NCI-H226 (cell line): Measurements from ENCODE around the gene MMP11.

Experiments used
- DNase-seq: peaks from one replicate; pipeline ENCODE4 v3.0.0-alpha.2; 2015

The MMP11 gene

DNA sequence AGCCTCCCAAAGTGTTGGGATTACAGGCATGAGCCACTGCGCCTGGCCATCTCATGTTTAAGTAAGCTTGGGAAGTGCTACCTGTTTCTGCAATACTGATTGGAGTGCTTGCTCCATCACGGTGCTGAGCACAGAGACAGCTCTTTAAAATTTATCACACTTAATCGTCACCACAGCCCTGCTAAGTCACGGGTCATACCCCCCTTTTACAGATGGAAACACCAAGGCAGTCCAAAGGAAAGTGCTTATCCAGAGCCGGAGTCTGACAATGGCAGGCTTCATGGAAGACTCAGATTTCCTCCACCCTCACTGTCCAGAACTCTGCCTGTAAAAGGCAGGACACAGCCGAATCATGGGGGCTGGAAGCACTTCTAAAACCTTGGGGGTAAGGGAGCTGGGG is 12.6 kb upstream of the MMP11 start:
- DNase-seq = no peak

DNA sequence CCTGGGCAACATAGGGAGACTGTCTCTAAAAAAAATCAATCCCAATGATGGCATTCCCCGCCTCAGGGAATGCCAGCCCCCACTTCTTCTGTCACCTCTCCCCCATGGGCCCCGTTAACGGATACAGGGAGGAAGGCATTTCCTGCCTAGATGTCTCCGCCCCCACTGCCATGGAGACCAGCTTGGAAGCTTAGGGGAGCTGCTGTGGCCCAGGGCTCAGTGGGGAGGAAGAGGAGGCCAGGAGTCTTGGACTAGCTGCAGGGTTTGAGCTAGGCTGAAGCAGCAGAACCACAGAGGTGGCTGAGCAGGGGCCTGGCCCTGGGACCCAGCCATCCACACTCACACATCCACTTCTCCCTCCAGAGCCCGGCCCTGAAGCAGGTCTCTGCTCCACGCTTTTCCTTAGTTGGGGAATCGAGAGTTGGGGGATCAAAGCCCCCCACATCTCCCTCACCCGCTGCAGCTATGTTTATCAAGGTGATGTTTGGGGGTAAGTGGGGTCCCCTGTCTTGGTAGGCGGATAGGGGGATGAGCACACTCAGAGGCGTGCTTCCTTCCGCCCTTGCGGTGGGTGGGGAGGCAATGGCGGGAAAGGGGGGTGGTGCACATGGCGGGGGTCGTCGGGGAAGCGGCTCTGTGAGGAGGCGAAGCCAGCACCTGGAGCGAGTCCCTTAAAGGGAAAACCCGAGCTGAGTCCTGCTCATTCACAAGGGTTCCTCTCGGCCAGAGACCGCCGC is 9.6 kb upstream of the MMP11 start, which contains the start of gene C22orf15:
C22orf15 (plus strand) TSS at position 149 of the 737 bp plus-strand sequence; CDS start at position 466, 317 bp downstream.
- peak; percentile 13 for DNase-seq

DNA sequence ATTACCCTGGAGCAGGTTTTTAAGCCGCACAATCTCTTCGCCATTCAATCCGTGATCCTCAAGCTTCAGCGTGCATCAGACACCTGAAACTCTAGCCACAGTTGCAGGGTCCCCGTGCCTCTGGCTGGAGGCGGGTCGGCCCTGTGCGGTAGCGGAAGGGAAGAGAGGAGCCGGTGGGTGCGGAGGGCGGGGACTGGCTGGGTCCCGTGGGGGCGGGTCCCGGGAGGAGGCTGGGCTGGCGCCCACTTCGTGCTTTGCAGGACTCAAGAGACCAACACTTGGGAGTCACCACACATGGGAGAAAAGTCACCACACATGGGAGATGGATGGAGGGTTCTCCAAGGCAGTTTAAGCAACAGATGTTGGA is 9.1 kb upstream of the MMP11 start:
- no peak for DNase-seq

DNA sequence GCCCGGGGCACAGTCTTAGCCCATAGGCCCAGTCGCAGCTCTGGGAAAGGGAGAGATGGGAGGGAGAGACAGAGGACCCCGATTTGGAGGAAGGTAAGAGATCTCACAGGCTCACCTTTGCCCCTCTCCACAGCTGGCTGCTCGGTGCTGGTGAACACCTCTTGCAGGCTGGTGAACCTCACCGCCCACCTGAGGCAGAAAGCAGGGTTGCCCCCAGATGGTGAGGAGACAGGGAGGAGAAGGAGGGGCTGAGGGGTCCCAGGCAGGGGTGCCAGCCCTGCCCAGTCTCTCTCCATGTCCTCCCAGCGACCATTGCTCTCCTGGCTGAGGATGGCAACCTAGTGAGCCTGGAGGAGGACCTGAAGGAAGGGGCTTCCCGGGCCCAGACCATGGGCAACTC is 8.7 kb upstream of the MMP11 start:
- DNase-seq = no peak

DNA sequence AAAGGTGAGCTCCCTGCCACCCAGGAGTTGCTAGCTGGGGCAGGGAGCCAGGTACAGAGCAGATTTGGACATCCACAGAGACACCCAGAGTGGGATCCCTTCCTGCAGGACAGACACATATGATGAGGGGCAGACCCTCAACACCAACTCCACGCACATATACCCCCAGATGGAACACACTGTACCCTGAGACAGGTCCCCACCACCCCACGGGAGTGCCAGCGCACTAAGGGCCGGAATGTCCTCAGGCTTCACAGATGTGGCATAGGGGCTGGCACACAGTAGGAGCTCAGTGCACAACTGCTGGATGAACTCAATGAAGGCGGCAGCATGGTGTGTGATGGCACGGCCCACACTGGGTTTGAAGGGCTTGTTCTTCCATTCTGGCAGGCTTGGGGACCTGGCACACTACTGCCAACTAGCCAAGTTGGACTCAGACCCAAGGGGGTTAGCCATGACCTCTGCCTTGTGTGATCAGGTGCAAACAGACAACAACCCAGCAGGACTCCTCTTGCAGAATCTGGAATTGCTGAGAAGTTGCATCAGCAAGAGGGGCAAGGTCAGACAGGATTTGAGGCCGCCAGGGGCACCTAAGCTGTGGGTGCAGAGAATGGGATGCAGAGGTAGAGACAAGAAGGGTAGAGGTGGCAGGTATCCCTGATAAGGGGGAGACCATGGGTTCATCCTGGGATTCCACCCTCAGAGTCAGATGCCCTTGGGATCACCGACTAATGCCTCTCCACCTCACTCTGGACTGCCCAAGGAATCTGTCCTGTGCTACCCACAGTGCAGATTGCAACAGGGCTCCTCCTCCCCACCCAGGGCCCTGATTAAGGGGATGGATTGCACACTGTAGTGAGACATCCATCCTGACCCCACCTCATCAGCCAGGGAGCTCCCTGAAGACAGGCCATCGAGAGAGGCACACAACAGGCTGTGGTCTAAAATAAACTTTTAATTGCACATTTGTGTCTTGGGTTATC is 7.5 kb upstream of the MMP11 start:
- no peak for DNase-seq

DNA sequence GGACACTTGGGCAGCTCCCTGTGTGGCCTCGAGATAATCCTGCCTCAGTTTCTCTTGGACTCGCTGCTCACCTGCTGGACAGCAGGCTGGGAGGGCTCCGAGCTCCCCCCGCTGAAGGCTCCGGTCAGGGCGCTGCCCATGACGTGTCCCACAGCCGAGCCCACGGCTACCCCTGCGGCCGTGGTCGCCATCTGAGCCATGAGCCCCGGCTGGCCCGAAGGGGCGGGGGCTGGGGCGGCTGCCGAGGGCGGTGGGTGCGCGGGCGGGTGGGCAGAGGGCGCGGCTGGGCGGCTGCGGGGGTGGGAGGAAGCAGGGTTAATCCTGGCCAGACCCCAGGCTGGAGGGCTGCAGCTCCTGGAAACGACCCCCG is 5.4 kb upstream of the MMP11 start:
- DNase-seq = no peak

DNA sequence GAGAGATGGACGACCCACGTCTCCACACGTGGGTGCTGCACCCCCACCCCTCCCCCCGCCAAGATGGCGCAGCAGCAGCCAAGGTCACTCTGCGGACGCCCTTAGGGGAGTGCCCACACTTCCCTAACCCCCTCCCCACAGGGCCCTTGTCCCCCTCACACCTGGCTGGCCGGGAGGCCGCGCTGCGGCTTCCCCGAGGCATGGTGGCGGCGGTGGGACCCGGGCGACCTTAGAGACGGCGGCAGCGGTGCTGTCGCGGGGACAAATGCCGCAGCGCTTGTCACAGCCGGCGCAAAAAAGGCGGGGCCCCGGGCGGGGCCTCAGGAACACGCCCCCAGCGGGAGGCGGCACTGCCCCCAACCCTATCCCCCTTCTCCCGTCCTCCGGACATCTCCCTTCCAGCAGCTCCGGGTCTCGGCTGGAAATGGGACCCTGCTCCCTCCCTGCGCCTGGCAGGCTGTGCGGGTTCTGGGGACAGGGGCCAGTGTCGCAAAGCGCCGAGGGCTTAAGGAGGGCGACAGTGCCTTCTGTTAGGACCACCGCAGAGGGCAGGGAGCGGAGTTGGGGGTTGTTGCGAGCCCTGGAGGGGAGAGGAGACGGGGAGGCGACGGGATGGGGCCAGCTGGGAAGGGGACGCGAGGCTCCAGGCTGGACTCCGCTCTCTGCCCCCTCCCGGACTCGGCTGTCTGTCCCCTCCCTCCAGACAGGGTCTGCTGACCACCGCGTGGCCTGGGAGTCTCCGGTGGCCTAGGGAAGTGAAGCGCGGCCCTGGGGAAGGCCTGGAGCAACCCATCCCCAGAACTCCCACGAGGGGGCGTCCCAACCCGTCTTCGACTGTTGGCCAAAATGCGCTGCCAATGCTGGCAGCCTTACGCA is 4.7 kb upstream of the MMP11 start, which contains the start of gene CHCHD10:
CHCHD10 (minus strand) TSS at position 300 of the 876 bp plus-strand sequence; CDS start at position 202, 98 bp downstream.
- no peak for DNase-seq

DNA sequence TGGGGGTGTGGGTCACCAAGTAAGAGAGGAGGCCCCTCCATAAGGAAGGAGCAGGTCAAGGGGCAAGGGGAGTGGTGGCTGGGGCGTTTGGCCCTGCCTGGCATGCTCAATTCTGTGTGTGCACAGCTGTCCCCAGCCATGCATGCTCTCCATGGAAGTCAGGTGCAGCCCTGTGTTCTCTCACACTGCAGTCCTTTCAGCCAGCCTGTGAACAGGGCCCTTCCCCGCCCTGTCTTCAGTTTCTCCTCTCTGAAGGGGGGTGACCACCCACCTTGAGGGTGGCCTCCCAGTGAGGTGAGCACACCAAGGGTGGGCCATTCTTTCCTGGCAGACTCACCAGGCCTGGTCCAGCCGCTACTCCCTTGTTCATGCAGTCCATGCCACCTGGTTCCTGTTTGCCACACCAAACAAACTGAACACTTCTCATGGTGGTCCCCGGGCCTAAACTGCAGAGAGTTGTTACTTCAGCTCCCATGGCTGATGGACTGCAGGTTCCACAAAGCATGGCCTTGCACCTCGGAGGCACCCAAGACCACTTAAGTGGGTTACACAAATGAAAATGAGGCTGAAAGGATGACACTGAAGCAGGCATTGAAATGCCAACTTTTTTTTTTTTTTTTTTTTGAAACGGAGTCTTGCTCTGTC is 3.2 kb upstream of the MMP11 start:
- no peak for DNase-seq

DNA sequence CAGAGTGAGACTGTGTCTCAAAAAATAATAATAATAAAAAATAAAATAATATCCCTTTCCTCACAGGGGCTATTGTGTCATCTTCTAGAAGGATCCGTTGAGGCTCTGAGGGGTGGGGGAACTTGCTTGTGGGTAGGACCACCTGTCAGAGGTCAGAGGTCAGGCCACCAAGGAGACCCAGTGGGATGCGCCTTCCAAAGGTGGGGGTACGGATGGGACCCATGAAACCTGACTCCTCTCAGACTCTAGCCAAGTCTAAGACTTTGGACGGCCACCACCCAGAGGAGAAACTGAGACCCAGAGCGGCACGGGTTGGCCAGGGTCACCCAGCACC is 367 bp upstream of the MMP11 start:
- DNase-seq = no peak

DNA sequence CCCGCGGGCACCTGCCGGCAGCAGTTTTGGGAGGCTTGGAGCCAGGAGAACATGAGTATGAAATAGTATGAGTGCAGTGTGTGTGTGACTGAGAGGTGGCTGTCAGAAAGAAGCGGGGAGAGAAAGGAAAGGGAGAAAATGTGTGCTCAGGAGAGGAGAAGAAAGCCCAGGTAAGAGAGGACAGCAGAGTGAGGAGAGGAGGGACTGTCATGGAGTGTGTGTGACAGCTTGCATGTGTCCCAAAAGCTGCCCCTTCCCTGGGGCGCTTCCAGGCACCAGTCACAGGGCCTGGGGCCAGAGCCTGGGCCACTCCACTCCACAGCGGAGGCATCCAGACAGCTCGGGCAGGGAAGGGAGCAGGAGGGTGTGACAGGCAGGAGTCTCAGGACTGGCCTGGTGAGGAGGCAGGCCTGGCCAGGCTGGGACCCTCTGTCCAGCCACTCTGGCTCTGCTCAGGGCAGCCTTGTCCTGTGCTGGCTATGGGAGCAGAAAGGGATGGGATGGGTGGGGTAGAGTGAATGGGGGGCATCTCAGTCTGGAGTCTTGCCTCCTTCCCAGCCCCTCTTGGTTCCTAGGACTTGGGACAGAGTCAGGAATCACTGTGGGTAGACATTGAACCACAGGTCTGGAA is 949 bp downstream of the MMP11 start:
- DNase-seq = no peak

DNA sequence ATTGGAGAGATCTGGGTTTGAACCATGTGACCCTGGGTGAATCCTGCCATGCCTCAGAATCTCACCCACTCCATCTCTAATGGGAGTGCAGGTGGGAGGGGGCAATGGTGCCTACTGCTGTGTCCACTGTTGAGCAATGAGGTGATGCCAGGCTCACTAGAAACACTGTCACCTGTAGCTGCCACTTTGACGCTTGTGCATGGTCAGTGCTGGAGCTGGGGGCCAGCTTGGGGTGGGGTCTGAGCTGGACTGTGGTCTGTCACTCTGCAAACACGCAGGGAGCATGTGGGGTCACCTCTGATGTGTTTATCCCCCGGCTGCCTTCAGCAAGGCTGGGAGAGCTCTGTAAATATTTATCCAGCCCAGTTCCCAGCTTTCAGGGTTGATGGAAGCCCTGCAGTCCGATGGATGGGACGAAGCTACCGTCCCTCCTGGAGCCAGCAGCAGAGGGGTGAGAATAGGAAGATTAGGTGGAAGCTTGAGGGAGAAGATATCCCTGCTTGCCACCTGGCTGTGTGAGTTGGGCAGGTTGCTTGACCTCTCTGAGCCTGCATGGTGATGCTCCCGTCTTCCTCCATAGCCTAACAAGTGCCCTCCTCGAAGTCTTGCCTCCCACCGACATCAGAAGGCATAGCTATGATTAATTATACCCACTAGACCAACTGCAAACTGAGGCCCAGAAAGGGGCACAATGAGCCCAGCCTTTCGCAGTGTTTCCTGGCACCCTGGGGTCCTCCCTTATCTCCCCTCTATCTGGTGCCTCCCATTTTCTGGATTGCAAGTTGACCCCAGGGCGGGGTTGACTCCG is 1.7 kb downstream of the MMP11 start:
- no peak for DNase-seq

DNA sequence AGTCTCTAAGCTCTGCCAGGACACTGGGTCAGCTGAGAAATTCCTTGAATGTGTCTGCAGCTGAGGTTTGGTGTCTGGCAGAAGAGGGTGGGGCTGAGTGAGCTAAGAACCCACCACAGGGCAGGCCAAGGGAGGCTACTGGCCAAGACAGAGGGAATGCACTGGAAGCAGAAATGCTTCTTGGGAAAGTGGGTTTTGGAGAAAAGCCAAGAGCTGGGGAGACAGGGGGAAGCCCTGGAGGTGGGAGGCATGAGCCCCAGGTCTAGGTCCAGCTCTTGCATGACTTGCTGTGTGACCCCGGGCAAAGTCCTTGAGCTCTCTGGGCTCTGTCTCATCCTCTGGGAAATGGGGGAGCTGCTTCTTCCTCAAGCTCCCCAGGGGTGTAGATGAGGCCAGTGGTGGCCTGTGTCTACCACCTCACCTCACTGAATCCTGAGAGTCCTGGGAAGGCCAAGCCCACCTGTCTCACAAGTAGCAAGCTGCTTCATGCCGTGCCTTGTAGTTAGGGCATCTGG is 2.3 kb downstream of the MMP11 start:
- peak; percentile 21 for DNase-seq

DNA sequence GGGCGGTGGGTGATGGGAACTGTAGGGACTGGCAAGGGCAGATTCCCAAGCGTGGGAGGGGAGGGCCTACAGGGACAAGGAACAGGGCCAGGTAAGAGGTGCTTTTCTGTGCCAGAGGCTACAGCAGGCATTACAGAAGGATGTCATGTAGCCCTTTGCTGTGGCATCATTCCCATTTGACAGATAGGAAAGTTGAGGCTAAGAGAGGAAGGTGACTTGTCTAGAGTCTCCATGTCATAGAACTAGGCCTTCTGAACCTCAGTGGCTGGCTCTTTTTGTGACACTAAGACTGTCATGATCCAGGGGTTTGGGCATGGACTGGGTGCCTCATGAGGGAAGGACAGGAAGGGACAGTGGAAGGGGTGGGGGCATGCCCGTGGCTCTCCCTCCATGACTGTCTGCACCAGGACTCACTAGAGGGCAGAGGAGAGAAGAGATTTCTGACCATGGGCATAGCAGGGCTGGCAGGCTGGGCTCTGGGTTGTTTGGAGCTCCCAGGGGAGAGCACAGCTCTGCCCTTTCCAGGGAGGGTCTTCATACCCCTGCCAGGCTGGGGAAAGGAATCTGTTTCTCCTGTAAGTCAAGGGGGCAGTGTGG is 3.2 kb downstream of the MMP11 start:
- no peak for DNase-seq

DNA sequence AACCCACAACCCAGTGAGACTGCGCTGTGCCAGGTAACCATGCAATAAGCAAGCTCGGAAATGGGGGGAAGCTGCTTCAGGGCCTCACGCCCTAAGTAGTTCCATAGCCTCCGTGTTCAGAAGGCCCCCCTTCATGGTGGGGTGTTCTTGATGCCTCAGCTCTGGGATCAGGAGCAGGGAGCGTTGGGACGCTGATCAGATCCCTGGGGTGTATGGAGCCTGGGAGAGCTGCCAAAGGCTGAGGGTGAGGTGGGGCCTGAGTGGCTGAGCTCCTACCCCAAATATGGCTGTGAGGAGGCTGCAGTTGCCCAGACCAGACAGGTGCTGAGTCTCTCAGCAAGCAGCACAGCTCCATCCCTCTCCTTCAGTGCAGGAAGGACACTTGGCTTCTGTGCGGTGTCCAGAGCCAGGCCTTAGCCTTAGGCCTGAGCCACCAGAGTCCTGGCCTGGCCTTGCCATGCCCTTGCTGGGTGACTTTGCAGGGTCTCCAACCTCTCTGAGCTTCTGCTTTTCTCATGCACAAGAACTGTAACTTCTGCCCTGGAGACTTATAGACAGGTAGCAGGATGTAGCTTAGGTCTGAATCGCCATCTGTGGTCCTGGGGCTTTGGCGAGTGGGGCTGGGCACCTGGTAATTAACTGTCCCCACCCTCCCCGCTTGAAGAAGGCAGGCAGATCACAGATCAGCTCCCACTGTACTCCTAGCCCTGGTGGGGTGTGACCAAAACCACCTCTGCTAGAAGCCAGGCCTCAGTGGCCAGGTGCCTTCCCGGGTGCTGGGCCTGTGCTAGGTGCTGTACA is 5.3 kb downstream of the MMP11 start:
- no peak for DNase-seq

DNA sequence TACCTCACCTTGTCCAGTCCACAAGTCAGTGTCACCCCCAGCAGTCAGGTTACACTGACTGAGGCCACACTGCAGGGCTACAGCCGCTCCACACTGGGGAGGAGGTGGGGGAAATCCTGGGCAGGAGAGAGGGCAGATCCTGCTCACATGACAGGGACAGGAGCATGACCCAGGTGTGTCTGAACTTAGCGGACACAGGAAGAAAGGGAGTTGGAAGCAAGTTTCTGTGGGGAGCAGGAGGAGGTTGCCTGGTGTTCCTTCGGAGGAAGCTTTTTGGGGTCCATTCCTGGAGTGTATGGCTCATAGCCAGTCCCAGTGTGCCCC is 5.9 kb downstream of the MMP11 start:
- no peak for DNase-seq

DNA sequence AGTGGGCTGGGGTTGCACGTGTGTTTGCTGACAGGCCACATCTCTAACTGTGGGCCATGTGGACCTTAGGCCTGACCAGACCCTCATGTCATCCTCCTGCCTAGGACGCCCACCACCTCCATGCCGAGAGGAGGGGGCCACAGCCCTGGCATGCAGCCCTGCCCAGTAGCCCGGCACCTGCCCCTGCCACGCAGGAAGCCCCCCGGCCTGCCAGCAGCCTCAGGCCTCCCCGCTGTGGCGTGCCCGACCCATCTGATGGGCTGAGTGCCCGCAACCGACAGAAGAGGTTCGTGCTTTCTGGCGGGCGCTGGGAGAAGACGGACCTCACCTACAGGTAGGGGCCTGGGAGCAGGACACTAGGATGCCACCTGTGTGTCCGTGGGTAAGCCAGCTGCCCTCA is 6.4 kb downstream of the MMP11 start:
- no peak for DNase-seq

DNA sequence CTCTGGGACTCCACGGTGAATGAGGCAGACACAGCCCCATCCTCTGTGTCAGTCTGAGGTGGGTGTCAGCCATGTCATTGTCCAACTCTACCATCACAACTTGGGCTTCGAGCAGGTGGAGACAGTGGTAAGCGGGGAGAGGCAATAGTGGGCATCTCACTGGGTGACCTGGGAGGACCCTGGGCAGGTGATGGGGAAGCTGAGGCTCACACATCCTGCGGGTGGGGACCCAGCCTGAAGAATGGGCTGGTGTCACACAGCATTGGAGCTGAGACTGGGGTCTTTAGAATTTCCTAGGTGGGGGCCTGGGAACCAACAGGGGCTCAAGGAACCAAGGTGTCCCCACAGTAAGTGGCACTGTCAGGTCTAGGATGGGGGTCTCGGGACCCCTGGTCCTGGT is 7.1 kb downstream of the MMP11 start:
- no peak for DNase-seq

DNA sequence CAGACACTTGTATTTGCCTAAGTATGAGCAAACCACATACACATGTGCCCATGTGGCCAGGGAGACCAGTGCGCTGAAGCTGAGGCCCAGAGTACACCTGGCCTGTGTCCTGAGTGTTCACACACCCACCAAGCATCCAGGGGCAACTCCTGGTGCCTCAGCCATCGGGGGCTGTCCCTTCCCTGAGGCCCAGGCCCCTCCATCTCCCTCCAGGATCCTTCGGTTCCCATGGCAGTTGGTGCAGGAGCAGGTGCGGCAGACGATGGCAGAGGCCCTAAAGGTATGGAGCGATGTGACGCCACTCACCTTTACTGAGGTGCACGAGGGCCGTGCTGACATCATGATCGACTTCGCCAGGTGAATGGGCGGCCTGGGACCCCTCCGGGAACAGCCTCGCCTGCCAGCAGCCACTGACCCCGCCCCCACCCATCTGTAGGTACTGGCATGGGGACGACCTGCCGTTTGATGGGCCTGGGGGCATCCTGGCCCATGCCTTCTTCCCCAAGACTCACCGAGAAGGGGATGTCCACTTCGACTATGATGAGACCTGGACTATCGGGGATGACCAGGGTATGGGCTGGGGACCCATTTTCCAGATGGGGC is 7.6 kb downstream of the MMP11 start:
- DNase-seq = no peak

DNA sequence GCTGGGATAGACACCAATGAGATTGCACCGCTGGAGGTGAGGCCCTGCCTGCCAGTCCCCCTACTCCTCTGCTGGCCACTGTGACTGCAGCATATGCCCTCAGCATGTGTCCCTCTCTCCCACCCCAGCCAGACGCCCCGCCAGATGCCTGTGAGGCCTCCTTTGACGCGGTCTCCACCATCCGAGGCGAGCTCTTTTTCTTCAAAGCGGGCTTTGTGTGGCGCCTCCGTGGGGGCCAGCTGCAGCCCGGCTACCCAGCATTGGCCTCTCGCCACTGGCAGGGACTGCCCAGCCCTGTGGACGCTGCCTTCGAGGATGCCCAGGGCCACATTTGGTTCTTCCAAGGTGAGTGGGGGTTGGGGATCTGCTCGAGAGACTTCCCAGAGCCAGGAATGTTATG is 8.4 kb downstream of the MMP11 start:
- no peak for DNase-seq
